Stimulated activated CD8-positive, alpha-beta memory T cell treated with anti-CD3 and anti-CD28 coated beads, Interleukin-12 subunit alpha, Interleukin-12 subunit beta, amount 100 ng/mL, for 24 hours (primary cell): Measurements from ENCODE around the gene DMXL2.
"Not testable (repeated sequence)": the region's sequence is repeated elsewhere in the genome, so short reads cannot be mapped to it uniquely, and the experiment has no call there.

ENCODE experiments used
- DNase-seq: peaks from one replicate; pipeline ENCODE4 v3.0.0-alpha.2; 2020; ENCODE audit errors: extremely low read depth

DMXL2 gene, protein sequence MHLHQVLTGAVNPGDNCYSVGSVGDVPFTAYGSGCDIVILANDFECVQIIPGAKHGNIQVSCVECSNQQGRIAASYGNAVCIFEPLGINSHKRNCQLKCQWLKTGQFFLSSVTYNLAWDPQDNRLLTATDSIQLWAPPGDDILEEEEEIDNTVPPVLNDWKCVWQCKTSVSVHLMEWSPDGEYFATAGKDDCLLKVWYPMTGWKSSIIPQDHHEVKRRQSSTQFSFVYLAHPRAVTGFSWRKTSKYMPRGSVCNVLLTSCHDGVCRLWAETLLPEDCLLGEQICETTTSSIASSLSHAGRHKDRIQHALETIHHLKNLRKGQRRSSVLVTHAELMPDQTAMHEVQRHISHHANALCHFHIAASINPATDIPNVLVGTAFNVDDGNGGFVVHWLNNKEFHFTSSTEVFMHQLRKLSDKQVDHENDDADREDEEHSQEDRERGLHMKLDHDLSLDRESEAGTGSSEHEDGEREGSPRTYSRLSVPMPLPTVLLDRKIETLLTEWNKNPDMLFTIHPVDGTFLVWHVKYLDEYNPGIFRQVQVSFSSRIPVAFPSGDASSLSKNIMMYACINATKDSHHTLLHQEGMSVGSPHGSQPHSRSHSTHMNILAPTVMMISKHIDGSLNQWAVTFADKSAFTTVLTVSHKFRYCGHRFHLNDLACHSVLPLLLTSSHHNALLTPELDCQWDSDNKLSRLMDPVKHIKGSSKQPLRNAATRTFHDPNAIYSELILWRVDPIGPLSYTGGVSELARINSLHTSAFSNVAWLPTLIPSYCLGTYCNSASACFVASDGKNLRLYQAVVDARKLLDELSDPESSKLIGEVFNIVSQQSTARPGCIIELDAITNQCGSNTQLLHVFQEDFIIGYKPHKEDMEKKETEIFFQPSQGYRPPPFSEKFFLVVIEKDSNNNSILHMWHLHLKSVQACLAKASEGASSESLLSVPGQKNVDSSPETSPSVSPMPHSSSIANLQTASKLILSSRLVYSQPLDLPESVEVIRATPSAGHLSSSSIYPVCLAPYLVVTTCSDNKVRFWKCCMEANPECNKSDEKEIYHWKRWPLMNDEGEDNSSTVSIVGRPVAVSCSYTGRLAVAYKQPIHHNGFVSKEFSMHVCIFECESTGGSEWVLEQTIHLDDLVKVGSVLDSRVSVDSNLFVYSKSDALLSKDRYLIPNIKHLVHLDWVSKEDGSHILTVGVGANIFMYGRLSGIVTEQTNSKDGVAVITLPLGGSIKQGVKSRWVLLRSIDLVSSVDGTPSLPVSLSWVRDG (N-terminal part only)

DNA sequence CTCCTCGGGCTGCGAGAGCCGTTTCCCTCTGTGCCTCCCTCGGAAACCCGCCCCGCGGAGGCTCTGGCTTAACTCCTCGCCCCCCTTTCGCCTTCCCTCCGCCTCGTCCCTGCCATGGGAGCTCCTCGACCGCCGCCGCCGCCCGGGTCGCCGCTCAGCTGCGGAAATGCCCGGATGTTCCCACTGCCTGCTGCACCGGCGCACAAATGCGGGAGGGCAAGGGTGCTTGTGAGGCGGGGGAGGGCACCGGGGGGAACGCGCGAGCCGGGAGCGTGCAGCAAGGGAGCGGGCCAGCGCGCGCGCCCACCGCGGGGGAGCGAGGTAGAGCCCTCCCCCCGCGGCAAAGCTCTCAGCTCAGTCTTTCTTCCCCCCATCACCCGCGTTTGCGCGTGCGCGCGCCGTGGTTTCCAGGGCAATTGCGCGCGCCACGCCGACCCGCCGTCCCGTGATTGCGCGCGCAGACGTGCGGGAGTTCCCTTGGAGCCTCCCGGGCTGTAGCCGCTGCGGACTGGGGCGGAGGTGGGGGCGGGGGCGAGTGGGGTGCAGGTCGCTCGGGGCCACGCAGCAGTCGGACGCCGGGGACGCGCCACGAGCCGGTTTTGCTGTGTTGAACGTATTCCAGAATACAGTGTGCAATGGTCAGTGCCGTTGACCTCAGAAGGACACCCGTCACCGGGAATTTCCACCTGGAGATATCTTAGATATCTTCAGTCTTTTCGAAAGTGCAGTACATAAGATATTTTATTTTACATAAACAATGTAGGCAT, at the start of gene DMXL2:
Gene DMXL2, minus strand, starts transcription at position 168 of the 767 bp plus-strand sequence. CDS start 226 bp downstream, outside the sequence.
- DNase-seq: peak; percentile 43

DNA sequence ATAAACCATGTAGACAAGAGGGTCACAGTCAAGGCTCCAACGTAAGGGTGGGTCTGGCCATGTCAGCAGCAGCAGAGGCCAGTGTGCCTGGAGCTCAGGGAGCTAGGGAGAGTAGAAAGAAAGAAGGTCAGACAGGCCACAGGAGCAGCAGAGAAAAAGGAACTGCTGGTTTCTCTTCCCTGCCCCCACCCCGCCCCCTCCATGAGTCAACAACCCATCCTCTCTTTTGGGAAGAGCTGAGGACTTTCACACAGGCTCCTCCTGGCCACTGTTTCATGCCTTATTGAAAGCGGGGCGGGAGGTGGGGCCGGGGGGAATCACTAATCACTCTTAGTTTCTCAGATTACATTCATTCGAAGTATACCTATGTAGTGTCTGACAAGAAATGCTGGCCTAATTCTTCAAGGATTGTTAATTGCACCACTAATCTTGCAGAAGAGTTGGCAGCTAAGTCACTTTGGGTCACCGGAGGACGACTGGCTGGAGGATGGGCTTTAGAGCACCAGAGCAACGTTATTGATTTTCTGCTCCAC, 49.6 kb upstream of the DMXL2 start:
- DNase-seq: no peak

DNA sequence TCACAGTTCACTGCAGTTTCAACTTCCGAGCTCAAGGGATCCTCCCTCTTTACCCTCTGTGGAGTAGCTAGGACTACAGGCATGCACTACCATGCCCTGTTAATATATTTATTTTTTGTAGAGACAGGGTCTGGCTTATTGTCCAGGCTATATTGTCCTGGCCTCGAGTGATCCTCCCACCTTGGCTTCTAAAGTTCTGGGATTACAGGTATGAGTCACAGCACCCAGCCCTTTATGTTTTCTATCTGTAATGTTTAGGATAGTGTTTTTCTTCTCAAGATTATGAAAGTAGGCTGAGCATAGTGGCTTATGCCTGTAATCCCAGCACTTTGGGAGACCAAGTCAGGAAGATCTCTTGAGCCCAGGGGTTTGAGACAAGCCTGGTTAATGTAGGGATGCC, 46.8 kb upstream of the DMXL2 start:
- no peak for DNase-seq

DNA sequence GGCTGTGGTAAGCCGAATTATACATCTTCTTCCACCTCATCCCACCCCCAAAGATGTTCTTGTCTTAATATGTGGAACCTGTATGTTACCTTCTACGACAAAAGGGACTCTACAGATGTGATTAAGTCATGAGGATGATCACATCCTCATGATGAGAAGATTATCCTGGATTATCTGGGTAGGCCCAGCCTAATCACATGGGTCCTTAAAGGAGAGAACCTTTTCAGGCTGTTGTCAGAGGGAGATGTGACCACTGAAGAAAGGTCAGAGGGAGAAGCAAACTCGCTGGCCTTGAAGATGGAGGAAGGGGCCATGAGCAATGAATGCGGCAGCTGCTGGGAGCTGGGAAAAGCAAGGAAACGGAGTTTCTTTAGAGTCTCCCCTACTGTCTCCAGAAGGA, 45.9 kb upstream of the DMXL2 start:
- no peak for DNase-seq

DNA sequence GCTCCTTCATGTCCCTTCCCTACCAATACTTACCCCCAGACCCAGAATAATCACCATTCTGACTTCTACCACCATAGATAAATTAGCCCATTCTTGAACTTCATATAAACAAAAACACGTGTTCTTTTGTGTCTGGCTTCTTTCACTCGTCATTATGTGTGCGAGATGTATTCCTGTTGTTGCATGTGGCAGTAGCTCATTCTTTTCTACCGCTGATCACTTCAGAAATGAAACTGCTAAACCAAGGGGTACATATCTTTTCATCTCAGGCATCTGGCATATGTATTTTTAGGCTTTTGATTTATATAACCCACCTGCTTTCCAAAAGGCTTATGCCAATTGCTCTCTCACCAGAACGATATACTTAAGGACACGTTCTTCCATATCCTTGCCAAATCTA, 44.9 kb upstream of the DMXL2 start:
- DNase-seq: no peak

DNA sequence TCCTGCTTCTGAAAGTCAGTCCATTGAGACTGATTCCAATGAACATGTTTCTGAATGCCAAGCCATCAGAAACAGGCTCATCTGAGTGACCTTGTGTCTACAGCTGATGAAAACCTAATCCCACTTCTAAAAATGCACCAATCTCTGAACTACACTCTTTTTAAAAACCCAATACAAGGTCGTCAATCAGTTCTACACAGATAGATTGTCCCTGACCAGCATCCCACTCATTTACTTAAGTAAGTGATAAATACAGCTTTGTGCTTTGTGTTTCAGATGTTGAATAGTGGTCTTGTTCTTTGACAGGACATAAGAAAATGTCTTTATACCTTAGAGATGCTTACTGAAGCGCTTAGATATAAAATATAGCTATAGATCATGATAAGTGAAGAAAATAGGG, 38.5 kb upstream of the DMXL2 start:
- no peak for DNase-seq

DNA sequence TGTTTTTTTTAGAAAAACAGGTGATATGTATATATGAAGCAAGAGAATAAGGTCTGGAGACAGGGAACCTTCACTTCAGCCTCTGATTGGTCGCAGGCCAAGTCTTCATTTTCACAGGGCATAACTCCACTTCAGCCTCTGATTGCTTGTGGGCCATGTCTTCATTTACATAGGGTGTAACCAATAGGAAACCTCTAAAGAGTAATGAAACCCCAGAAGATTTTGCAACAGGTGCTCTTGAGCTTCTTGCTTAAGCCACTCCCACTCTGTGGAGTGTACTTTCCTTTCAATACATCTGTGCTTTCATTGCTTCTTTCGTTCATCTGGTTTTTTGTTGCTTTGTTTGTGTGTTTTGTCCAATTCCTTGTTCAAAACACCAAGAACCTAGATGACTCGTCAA, 36.1 kb upstream of the DMXL2 start:
- DNase-seq: no peak

DNA sequence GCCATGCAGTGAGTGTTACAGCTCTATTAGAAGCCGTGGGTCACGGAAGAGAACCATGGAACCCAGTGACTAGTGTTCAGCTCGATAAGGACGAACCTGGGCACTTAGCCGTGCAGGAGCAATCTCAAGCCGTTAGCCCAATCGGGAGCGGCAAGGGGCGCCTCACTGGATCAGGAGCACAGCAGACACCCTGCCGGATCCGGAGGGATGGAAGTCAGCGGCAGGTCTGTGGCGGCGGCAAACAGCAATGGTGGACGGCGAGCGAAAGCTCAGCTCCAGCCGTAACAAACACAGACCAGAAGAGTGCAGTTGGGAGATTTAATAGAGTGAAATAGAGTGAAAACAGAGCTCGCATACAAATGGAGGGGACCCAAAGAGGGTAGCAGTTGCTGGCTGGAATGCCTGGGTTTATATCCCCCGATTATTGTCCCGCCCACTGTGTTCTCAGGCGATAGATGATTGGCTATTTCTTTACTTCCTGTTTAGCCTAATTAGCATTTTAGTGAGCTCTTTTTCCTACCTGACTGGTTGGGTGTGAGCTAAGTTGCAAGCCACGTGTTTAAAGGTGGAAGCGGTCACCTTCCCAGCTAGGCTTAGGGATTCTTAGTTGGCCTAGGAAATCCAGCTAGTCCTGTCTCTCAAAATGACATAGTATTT, 33.0 kb upstream of the DMXL2 start:
- DNase-seq: not testable (repeated sequence)

DNA sequence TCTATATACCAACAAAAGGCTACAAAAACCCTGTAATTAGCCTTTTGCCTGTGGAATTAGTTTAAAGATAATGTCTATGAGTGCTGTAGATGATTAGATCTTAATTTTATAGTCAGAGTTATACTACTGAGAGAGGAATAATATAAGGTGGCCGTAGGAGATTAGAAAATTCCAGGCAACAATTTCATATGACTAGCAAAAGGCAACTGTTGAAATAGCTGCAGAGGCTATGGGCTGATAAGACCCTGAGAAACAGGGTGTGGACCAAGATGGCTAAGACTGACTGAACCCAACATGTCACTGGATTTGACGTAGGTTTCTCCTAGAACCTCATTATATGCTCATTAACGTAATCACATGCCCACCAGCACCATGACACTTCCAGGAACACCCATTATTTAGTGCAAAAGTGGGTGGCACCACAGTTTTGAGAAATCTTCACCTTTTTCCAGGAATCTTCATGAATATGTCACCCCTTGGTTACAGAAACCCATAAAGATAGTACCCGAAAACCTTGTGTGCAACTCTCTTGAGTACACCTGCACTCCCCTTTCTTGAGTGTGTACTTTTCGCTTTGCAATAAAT, 29.6 kb upstream of the DMXL2 start:
- no peak for DNase-seq

DNA sequence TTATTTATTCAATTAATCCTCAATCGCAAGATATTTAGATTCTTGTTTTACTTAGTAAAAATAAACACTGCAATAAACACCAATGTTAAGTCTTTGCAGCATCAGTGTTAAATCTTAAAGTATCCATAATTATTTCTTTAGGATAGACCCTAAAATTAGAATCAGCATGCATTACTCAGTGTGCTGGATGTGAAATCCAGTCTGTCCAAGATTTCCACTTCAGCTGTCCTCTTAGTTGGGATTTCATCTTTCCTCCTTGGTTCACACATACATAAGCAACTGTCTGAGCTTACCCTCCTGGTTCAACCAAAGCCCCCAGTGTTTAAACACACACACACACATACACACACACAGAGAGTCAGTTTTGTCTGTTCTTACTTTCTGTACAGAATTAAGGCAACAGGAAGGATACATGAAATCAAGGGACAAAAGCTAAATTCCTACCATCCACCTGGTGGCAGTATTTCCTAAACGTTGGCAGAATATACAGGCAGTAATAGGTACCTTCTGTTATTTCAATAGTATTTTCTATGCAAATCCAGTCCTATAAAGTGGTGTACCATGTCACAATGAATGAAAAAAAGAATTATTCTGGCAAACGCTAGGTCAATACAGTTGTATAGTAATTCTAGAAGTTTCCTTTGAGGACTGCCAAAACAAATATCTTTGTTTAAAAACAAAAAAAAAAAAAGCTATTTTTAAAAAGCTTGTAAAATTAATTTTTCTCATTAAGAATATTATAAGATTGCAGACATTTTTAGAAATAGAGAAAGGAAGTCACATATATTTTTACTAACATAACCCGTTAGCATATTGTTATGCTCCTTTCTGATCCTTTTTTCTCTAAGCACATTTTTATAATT, 27.3 kb upstream of the DMXL2 start:
- DNase-seq: no peak

DNA sequence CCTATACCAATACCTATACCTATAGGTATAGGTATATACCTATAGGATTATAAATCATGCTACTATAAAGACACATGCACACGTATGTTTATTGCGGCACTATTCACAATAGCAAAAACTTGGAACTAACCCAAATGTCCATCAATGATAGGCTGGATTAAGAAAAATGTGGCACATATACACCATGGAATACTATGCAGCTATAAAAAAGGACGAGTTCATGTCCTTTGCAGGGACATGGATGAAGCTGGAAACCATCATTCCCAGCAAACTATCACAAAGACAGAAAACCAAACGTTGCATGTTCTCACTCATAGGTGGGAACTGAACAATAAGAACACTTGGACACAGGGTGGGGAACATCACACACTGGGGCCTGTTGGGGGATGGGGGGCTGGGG, 26.1 kb upstream of the DMXL2 start:
- not testable (repeated sequence) for DNase-seq

DNA sequence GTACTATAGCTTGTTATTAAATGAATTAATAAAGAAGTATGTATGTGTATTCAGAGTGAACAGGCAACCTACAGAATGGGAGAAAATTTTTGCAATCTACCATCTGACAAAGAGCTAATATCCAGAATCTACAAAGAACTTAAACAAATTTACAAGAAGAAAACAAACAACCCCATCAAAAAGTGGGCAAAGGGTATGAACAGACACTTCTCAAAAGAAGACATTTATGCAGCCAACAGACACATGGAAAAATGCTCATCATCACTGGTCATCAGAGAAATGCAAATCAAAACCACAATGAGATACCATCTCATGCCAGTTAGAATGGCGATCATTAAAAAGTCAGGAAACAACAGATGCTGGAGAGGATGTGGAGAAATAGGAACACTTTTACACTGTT, 25.5 kb upstream of the DMXL2 start:
- not testable (repeated sequence) for DNase-seq

DNA sequence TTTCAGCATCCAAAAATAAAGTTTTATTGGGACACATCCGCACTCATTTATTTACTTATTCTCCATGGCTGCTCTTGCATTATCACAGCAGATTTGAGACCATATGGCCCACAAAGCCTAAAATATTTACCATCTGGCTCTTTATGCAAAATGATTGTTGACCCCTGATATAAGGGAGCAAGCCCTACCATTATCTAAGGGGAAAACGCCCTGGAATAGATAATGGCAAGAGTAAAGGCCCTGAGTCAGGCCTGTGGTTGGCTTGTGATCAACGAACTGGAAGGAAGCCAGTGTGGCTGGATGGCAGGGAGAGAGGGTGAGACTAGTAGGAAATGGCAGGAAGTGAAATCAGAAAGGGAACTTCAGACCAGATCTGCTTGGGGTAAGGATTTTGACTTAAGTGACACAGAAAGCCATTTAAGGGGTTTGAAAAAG, 24.6 kb upstream of the DMXL2 start:
- DNase-seq: no peak

DNA sequence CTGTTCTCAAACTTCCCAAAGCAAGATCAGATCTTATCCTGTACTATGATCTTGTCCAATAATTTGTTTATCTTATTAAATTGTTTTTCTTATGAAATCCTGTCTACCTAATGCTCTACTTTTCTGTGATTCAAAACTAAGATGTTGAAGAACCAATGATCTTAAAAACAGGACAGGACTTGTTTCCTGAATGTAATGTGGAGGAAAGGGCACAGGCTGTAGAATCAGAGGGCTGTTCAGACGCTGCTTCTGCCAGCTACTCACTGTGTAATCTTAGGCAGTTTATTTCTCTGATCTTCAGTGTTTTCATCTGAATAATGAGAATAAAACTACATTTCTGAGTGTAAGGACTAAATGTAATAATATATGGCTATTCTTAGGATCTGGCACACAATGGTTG, 20.1 kb upstream of the DMXL2 start:
- no peak for DNase-seq

DNA sequence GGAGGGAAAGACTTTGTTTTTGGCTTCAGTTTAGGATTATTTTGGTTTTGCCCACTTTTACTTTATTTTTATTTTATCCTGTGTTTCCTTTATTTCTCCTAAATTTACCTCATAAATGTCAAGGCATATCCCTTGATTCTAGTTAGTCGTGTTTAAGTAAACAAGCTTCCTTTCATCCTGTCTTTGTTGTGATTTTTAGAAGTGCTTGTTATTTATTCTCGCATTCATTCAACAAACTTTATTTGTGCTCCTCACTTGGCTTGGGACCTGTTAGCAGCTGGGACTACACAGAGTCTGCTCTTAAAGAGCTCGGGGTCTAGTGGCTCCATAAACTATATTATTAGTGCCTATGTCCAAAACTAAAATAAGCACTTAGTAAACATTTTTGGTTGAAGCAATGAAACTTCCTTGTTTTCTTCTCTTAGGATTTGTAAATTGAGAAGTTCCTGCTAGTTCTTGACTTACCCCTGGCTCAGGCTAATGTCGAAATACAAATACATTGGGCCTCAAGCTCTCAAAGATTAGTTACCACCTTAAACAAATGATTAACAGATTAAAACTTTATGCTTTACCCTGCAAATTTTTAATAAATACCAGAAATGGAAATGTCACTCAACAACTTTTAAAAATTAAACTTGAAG, 19.0 kb upstream of the DMXL2 start:
- no peak for DNase-seq

DNA sequence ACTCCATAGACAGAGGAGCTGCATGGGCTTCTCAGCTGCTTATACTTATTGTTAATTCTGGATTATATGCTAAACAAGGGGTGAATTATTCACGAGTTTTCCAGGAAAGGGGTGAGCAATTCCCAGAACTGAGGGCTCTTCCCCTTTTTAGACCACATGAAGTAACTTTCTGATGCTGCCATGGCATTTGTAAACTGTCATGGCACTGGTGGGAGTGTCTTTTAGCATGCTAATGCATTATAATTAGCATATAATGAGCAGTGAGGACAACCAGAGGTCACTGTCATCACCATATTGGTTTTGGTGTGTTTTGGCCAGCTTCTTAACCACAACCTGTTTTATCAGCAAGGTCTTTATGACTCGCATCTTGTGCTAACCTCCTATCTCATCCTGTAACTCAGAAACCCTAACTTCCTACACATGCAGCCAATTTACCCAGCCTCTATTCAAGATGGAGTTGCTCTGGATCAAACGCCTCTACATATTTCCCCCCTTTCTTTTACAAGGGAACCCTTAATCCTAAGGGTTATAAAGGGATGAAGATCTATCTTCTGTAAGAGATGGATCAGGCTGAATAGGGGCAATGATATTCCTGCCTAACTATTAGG, 12.1 kb upstream of the DMXL2 start:
- no peak for DNase-seq

DNA sequence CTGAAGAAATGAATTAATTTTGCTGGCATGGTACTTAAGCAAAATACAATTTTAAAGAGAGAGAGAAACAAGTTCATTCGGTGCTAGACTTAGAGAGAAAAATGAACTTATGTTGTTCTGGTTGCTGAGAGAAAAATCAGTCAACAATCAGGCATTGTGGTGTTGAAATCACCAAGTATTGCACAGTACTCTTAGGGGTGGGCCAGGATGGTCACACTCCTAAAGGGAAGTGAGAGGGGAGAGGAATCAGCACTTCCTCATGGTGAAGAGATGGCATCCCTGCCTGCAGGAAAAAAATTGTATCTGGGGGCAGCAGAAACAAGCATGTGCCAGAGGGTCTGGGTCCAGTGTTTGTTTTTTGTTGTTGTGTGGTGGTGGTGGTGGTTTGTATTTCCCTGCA, 7.0 kb upstream of the DMXL2 start:
- no peak for DNase-seq

DNA sequence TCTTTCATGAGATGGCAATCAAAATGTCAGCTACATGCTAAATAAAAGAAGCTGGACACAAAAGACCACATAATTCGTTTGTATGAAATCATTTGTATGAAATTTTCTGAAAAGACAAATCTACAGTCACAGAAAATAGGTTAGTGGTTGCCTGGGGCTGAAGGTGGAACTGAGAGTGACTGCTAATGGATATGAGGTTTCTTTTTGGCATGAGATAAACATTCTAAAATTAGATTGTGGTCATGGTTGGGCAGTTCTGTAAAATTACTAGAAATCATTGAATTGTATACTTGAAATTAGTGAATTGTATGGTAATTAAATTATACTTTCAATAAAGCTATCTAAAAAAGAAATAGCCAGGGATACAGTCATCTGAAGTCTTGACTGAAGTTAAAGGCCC, 2.7 kb upstream of the DMXL2 start:
- no peak for DNase-seq
